ENCODE results near the gene CDHR1.

- TF ChIP-seq CTCF (IDR thresholded peaks at IDR 0.05) (no peak), ZFX (IDR thresholded peaks at IDR 0.05; ENCODE audit: borderline replicate concordance) (no peak)
Observed at GRCh38 chr10:84159076-84159685, 35.2 kb upstream of the CDHR1 start.
